Ramos (cell line): ENCODE results near the gene ARHGAP10.

ENCODE experiments used
- in situ Hi-C: fragments of 300-500 bp; cut with MboI; formaldehyde crosslinking; loops from one replicate; pipeline ENCODE4 v1.14.3; 2022; ENCODE audit warnings: low sequenced_read_pairs; ENCODE audit not compliant: unreplicated experiment

Gene ARHGAP10

GRCh38 chr4:147842573-147842972, 110.7 kb downstream of the ARHGAP10 start:
- in situ Hi-C loops = no loop called here

GRCh38 chr4:147843162-147843561, 111.3 kb downstream of the ARHGAP10 start:
- in situ Hi-C loops = no loop called here

GRCh38 chr4:147844781-147845180, 112.9 kb downstream of the ARHGAP10 start:
- in situ Hi-C loops = no loop called here

- in situ Hi-C loops = no loop called here
Observed at GRCh38 chr4:147846318-147847155, 114.6 kb downstream of the ARHGAP10 start.

- in situ Hi-C loops = no loop called here
Observed at GRCh38 chr4:147847751-147848590, 116.1 kb downstream of the ARHGAP10 start.

GRCh38 chr4:147848634-147849033, 116.7 kb downstream of the ARHGAP10 start:
- in situ Hi-C loops = no loop called here

- in situ Hi-C loops = loop anchor here (25.0 kb wide), 2 partner anchors 314 to 689 kb away; no protein-coding TSS in a partner anchor
Observed at GRCh38 chr4:147851135-147851534, 119.2 kb downstream of the ARHGAP10 start.

GRCh38 chr4:147853706-147854105, 121.8 kb downstream of the ARHGAP10 start:
- in situ Hi-C loops = loop anchor here (25.0 kb wide), 2 partner anchors 316 to 691 kb away; no protein-coding TSS in a partner anchor

GRCh38 chr4:147854154-147854553, 122.3 kb downstream of the ARHGAP10 start:
- in situ Hi-C loops = loop anchor here (25.0 kb wide), 2 partner anchors 317 to 692 kb away; no protein-coding TSS in a partner anchor

GRCh38 chr4:147855571-147856009, 123.7 kb downstream of the ARHGAP10 start:
- in situ Hi-C loops = loop anchor here (25.0 kb wide), 2 partner anchors 318 to 693 kb away; no protein-coding TSS in a partner anchor

GRCh38 chr4:147860960-147861359, 129.1 kb downstream of the ARHGAP10 start:
- in situ Hi-C loops = loop anchor here (25.0 kb wide), 2 partner anchors 324 to 699 kb away; no protein-coding TSS in a partner anchor

- in situ Hi-C loops = loop anchor here (25.0 kb wide), 2 partner anchors 325 to 700 kb away; no protein-coding TSS in a partner anchor
Observed at GRCh38 chr4:147862043-147862692, 130.3 kb downstream of the ARHGAP10 start.

- in situ Hi-C loops = loop anchor here (25.0 kb wide), 2 partner anchors 326 to 701 kb away; no protein-coding TSS in a partner anchor
Observed at GRCh38 chr4:147863111-147863747, 131.3 kb downstream of the ARHGAP10 start.

GRCh38 chr4:147863808-147864472, 132.1 kb downstream of the ARHGAP10 start:
- in situ Hi-C loops = loop anchor here (25.0 kb wide), 2 partner anchors 327 to 702 kb away; no protein-coding TSS in a partner anchor

GRCh38 chr4:147864607-147865006, 132.7 kb downstream of the ARHGAP10 start:
- in situ Hi-C loops = loop anchor here (25.0 kb wide), 2 partner anchors 327 to 702 kb away; no protein-coding TSS in a partner anchor

GRCh38 chr4:147865926-147866325, 134.0 kb downstream of the ARHGAP10 start:
- in situ Hi-C loops = loop anchor here (25.0 kb wide), 2 partner anchors 329 to 704 kb away; no protein-coding TSS in a partner anchor

- in situ Hi-C loops = loop anchor here (25.0 kb wide), 2 partner anchors 329 to 704 kb away; no protein-coding TSS in a partner anchor
Observed at GRCh38 chr4:147866532-147867271, 134.8 kb downstream of the ARHGAP10 start.

- in situ Hi-C loops = loop anchor here (25.0 kb wide), 2 partner anchors 337 to 712 kb away; no protein-coding TSS in a partner anchor
Observed at GRCh38 chr4:147874109-147874508, 142.2 kb downstream of the ARHGAP10 start.
